Measurements from ENCODE around the gene ATP6V1E1. TPM values are rescaled to one million over a fixed set of nuclear protein-coding genes. Genes with fewer than 3 reads are reported as not detected.
"Not testable (repeated sequence)": the region's sequence is repeated elsewhere in the genome, so short reads cannot be mapped to it uniquely, and the experiment has no call there.

The ATP6V1E1 gene
- total RNA-seq, 1 experiment from 2014 or later: 89.2 TPM

- Mint-ChIP-seq H3K27me3 (ENCODE audit: low read depth) (no peaks in the 10 kb centered on the region), H3K4me1 (peaks cover 6 to 18% of the 10 kb centered on the region in 2 experiments), H3K4me3 (peak overlapping the region; percentile 84 to 90), H3K36me3 (ENCODE audit: insufficient read depth in 1 of 3, low read depth in 3 of 3) (peaks cover 10 to 16% (median 12%) of the 10 kb centered on the region in 3 experiments), H3K9me3 (peaks cover 2 to 4% of the 10 kb centered on the region in 2 experiments; a peak in 1 of 5 replicates), H3K27ac (peak overlapping the region; percentile 96 to 99 (median 98))
- H3K56ac ChIP-seq (ENCODE audit: insufficient read length, low read depth, low read length): no peak overlapping the region
- H3K23ac ChIP-seq (ENCODE audit: insufficient read length, low read depth, low read length): no peak overlapping the region
- no peak overlapping the region for H4K91ac ChIP-seq (ENCODE audit: insufficient read length, low read depth, low read length)
- 0 out of 2 replicates have a peak, but pooled peaks cover 3% of the 10 kb centered on the region for H3K79me2 ChIP-seq (ENCODE audit: insufficient read depth, low read length)
- DNase-seq: no peak
- H2BK15ac ChIP-seq (ENCODE audit: low read depth, low read length): no peak overlapping the region
- peak overlapping the region; percentile 41; the same call in 1 of the 2 replicates for H3K14ac ChIP-seq (ENCODE audit: insufficient read depth, low read length)
- H3K27me3 ChIP-seq (ENCODE audit: insufficient read depth, low read length): no peaks in the 10 kb centered on the region
- no peak overlapping the region for H2BK12ac ChIP-seq (ENCODE audit: insufficient read length, low read depth, low read length)
- no peak overlapping the region for H4K5ac ChIP-seq (ENCODE audit: insufficient read length, low read depth, low read length)
- no peaks in the 10 kb centered on the region; the same call in 1 of the 2 replicates for H3K4me1 ChIP-seq (ENCODE audit: insufficient read depth, low read length)
- no peaks in the 10 kb centered on the region for H4K20me1 ChIP-seq (ENCODE audit: control insufficient read depth, insufficient read depth, insufficient read length)
- H2BK20ac ChIP-seq (ENCODE audit: low read depth, low read length, poor library complexity, severe bottlenecking): no peak overlapping the region
- H3K4ac ChIP-seq (ENCODE audit: low read depth, low read length): no peak overlapping the region
- no peak overlapping the region for H2AFZ ChIP-seq (ENCODE audit: low read length)
- H3K18ac ChIP-seq (ENCODE audit: insufficient read length, low read depth, low read length): no peak overlapping the region
- H3K27ac ChIP-seq (ENCODE audit: insufficient read length, low read depth, low read length): peak overlapping the region; percentile 88
- H3K4me2 ChIP-seq (ENCODE audit: insufficient read depth, insufficient read length, low read length): peak overlapping the region; percentile 79
- H2BK5ac ChIP-seq (ENCODE audit: insufficient read length, low read length): no peak overlapping the region
- H4K8ac ChIP-seq (replicated peaks; ENCODE audit: insufficient read length, low read depth, low read length): no peak overlapping the region
- H3K79me1 ChIP-seq (ENCODE audit: insufficient read depth, low read depth, low read length, poor library complexity, severe bottlenecking): no peaks in the 10 kb centered on the region
- no peak overlapping the region for H2AK5ac ChIP-seq (ENCODE audit: insufficient read length, low read length)
- H3T11ph ChIP-seq (ENCODE audit: low read length): no peak overlapping the region
- H2BK120ac ChIP-seq (ENCODE audit: low read depth, low read length, poor library complexity, severe bottlenecking): no peak overlapping the region
- peaks cover 6% of the 10 kb centered on the region for H3K23me2 ChIP-seq (ENCODE audit: insufficient read length, low read depth, low read length, poor library complexity, severe bottlenecking)
- WGBS (ENCODE audit: extremely low coverage, insufficient read length, low lambda C conversion rate): no CpG with 5 or more reads among the region's 10 CpGs
- TF ChIP-seq, protein P1, sequence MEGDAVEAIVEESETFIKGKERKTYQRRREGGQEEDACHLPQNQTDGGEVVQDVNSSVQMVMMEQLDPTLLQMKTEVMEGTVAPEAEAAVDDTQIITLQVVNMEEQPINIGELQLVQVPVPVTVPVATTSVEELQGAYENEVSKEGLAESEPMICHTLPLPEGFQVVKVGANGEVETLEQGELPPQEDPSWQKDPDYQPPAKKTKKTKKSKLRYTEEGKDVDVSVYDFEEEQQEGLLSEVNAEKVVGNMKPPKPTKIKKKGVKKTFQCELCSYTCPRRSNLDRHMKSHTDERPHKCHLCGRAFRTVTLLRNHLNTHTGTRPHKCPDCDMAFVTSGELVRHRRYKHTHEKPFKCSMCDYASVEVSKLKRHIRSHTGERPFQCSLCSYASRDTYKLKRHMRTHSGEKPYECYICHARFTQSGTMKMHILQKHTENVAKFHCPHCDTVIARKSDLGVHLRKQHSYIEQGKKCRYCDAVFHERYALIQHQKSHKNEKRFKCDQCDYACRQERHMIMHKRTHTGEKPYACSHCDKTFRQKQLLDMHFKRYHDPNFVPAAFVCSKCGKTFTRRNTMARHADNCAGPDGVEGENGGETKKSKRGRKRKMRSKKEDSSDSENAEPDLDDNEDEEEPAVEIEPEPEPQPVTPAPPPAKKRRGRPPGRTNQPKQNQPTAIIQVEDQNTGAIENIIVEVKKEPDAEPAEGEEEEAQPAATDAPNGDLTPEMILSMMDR (conservative IDR thresholded peaks at IDR 0.05): no peak
- H3K9ac ChIP-seq (ENCODE audit: extremely low read depth, insufficient read length, low read length): peak overlapping the region; percentile 83
- no peaks in the 10 kb centered on the region for H3K9me3 ChIP-seq (ENCODE audit: control insufficient read depth, low read depth, low read length)
Measured at GRCh38 chr22:17637490-17638181, 9.1 kb upstream of the ATP6V1E1 start.

DNA sequence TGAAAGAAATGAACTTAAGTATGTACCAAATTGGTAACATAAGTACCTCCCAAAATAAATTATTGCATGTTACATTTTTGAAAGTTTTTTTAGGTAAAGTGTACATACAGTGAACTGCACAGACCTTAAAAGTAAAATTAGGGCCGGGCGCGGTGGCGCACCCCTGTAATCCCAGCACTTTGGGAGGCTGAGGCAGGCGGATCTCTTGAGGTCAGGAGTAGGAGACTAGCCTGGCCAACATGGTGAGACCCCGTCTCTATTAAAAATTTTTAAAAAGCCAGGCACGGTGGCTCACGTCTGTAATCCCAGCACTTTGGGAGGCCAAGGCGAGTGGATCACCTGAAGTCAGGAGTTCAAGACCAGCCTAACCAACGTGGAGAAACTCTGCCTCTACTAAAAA, 8.3 kb upstream of the ATP6V1E1 start:
- not testable (repeated sequence) for H2BK12ac ChIP-seq (ENCODE audit: insufficient read length, low read depth, low read length); H3K36me3 Mint-ChIP-seq (ENCODE audit: insufficient read depth in 1 of 3, low read depth in 3 of 3); H3K79me1 ChIP-seq (ENCODE audit: insufficient read depth, low read depth, low read length, poor library complexity, severe bottlenecking); H3K79me2 ChIP-seq (ENCODE audit: insufficient read depth, low read length); DNase-seq; H3T11ph ChIP-seq (ENCODE audit: low read length); H4K91ac ChIP-seq (ENCODE audit: insufficient read length, low read depth, low read length); H4K5ac ChIP-seq (ENCODE audit: insufficient read length, low read depth, low read length); H3K27me3 ChIP-seq (ENCODE audit: insufficient read depth, low read length); H3K9ac ChIP-seq (ENCODE audit: extremely low read depth, insufficient read length, low read length); H2AFZ ChIP-seq (ENCODE audit: low read length); H4K20me1 ChIP-seq (ENCODE audit: control insufficient read depth, insufficient read depth, insufficient read length); H3K27ac ChIP-seq (ENCODE audit: insufficient read length, low read depth, low read length); H2BK5ac ChIP-seq (ENCODE audit: insufficient read length, low read length); H3K9me3 Mint-ChIP-seq; H2BK120ac ChIP-seq (ENCODE audit: low read depth, low read length, poor library complexity, severe bottlenecking); H3K23me2 ChIP-seq (ENCODE audit: insufficient read length, low read depth, low read length, poor library complexity, severe bottlenecking); H3K9me3 ChIP-seq (ENCODE audit: control insufficient read depth, low read depth, low read length); H4K8ac ChIP-seq (replicated peaks; ENCODE audit: insufficient read length, low read depth, low read length); H3K18ac ChIP-seq (ENCODE audit: insufficient read length, low read depth, low read length); H3K4me1 ChIP-seq (ENCODE audit: insufficient read depth, low read length); H3K27me3 Mint-ChIP-seq (ENCODE audit: low read depth); H3K56ac ChIP-seq (ENCODE audit: insufficient read length, low read depth, low read length); H3K4me2 ChIP-seq (ENCODE audit: insufficient read depth, insufficient read length, low read length); H3K23ac ChIP-seq (ENCODE audit: insufficient read length, low read depth, low read length); H2BK20ac ChIP-seq (ENCODE audit: low read depth, low read length, poor library complexity, severe bottlenecking); H3K4ac ChIP-seq (ENCODE audit: low read depth, low read length); H3K14ac ChIP-seq (ENCODE audit: insufficient read depth, low read length); H2AK5ac ChIP-seq (ENCODE audit: insufficient read length, low read length); H3K4me3 Mint-ChIP-seq; H2BK15ac ChIP-seq (ENCODE audit: low read depth, low read length); H3K27ac Mint-ChIP-seq
- H3K4me1 Mint-ChIP-seq: peaks cover 6 to 18% of the 10 kb centered on the region in 2 experiments
- no CpG with 5 or more reads among the region's 10 CpGs for WGBS (ENCODE audit: extremely low coverage, insufficient read length, low lambda C conversion rate)
